NCI-H748 (cell line): ENCODE data around the gene GP1BB.
A peak's percentile ranks its signal among the peaks of the same experiment; 100 is the strongest.
"Not testable (repeated sequence)": the region's sequence is repeated elsewhere in the genome, so short reads cannot be mapped to it uniquely, and the experiment has no call there.

Experiments
- DNase-seq: peaks from one replicate; lab custom pipeline; 2025; ENCODE audit not compliant: unreplicated experiment; lab: John Stamatoyannopoulos, UW

Gene GP1BB

DNA sequence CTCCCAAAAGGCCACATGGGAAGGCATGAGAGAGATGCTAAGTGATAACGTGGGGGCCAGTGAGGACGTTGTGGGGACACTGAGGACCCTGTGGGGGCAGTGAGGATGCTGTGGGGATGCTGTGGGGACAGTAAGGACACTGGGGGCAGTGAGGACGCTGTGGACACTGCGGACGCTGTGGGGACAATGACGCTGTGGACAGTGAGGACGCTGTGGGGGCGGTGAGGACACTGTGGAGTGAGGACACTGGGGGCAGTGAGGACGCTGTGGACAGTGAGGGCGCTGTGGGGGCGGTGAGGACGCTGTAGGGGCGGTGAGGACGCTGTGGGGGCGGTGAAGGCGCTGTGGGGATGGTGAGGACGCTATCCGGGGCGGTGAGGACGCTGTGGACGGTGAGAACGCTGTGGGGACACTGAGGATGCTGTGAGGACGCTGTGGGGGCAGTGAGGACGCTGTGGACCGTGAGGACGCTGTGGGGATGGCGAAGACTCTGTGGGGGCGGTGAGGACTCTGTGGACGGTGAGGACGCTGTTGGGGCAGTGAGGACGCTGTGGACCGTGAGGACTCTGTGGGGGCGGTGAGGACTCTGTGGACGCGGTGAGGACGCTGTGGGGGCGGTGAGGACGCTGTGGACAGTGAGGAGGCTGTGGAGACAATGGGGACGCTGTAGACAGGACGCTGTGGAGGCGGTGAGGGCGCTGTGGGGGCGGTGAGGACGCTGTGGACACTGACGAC is 1.8 kb downstream of the GP1BB start:
- DNase-seq = no peak

DNA sequence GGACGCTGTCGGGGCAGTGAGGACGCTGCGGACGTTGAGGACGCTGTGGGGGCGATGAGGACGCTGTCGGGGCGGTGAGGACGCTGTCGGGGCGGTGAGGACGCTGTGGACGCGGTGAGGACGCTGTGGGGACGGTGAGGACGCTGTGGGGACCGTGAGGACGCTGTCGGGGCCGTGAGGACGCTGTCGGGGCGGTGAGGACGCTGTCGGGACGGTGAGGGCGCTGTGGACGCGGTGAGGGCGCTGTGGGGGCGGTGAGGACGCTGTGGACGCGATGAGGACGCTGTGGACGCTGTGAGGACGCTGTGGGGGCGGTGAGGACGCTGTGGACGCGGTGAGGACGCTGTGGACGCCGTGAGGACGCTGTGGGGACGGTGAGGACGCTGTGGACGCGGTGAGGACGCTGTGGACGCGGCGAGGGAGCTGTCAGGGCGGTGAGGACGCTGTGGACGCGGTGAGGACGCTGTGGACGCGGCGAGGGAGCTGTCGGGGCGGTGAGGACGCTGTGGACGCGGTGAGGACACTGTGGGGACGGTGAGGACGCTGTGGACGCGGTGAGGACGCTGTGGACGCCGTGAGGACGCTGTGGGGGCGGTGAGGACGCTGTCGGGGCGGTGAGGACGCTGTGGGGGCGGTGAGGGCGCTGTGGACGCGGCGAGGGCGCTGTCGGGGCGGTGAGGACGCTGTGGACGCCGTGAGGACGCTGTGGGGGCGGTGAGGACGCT is 2.9 kb downstream of the GP1BB start:
- DNase-seq = not testable (repeated sequence)

- no peak for DNase-seq
These were observed 4.2 kb downstream of the GP1BB start for GRCh38 chr22:19727310-19728150.

DNA sequence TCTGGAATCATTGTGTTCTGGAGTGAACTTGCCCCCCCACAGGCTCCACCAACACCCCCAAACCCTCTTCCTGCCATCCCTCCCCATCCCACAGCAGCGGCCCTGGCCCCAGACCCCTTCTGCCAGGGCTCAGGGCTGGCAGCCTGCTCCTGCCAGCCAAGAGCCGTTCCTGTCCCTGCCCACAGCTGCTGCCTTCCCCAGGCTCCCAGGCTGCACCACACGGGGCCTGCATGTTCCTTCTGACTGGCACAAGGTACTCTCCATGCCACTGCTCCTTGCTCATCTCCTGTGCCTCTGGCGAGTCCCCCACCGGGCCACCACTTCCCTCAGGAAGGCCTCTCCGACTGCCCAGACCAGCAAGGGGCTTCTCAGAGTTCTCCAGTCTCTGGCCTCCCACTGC is 4.9 kb downstream of the GP1BB start:
- no peak for DNase-seq

DNA sequence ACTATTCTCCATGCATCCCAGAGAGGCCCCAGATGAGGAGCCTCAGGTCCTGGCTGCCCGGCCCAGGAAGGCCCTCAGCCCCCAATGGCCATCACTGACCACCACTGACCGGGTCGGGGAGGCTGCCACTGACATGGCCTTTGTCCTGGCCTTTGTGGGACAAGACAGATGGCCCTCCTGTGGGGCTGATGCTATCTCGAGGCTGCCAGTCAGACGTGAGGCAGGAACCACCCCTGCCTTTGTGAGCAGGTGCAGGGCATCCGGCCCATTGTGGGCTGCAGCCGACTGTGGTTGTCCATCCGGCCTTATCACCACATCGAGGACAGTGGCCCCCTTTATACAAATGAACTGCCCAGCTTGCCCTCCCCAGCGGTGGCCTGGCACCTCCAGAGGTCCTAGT is 5.5 kb downstream of the GP1BB start:
- DNase-seq = no peak

- no peak for DNase-seq
These were observed 6.2 kb downstream of the GP1BB start for GRCh38 chr22:19729507-19729906.

DNA sequence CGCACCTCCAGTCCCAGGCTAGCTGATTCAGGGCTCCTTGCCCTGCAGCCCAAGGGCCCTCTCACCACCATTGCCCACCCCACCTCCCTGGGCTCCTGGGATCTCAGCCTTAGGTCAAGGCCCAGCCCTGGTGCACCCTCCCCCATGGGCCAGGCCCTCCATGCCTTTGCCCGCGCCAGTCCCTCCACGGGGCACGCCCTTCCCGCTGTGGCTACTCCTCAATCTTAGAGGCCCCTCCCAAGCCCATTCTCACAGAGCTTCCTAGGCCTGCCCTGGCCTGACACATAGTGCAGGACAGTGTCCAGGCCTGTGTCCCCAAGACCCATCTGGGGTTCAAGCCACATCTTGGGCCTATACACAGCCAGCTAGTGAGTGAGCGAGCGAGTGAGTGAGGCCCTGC is 6.9 kb downstream of the GP1BB start:
- DNase-seq = no peak

- DNase-seq = peak; percentile 67
These were observed 7.5 kb downstream of the GP1BB start for GRCh38 chr22:19730655-19731360.

DNA sequence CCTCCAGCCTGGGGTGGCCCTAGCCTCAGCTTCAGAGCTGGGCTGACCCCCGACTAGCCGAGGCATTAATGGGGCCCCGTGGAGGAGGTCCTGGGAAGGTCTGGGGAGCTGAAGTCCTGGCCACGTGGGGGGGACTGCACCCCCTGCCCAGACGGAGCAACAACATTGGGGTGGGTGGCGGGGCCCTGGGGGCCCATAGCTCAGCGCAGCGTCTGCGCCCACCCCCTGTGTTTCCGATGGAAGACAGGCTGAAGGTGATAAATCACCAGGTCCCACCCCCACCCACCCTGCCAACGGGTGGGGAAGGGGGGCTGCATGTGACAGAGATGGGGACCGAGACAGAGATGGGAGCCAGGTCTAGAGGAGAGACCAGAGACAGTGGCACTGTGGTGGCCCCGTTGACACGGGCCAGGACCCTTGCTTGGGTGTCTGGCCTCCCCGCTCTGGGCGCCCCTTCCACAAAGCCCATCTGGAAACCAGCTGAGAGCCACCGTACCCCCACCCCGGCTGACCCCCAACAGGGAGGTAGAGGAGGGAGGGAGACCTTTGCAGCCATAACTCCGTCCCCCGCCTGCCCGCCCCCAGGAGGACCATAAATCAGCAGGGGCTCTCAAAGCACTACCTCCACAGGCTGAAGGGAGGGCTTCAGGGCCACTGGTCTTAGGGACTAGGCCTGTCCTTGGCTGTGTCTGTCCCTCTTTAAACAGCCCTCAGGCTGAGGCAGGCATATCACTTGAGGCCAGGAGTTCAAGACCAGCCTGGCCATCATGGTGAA is 8.2 kb downstream of the GP1BB start:
- no peak for DNase-seq

DNA sequence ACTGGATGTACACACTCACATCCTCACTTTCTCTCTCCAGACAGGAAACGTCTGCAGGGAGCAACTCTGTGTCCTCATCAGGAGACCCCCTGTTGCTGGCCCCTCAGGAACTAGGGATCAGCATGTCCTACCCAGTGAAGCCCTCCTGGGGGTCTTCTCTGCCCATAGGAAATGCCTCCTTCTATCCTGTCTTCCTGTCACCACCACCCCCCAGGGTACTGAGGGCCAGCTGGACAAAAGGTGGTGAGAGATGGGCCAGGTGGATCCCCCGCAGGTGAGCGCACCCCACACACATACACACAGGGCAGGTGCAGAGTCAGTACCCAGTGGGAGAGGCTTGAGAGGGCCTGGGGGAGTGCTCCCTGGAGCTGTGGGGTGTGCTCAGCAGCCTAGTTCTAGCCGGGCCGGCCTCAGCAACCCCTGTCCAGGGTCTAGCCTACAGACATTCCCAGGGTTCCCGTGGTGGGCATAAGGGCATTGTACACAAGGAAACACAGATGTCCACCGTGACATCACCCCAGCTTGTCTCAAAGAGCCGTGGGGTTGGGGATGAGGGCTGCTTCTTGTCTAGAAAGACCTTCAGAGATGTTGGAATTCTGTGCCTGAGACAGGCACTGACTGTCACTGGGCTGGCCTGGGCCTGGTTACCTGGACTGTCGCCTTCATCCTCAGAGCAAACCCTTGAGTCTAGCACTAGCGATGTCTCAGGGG is 9.2 kb downstream of the GP1BB start:
- no peak for DNase-seq

GRCh38 chr22:19733755-19734154 is 10.4 kb downstream of the GP1BB start:
- DNase-seq = no peak

GRCh38 chr22:19734163-19734562 is 10.8 kb downstream of the GP1BB start:
- no peak for DNase-seq

- no peak for DNase-seq
These were observed 11.6 kb downstream of the GP1BB start for GRCh38 chr22:19734837-19735382.

DNA sequence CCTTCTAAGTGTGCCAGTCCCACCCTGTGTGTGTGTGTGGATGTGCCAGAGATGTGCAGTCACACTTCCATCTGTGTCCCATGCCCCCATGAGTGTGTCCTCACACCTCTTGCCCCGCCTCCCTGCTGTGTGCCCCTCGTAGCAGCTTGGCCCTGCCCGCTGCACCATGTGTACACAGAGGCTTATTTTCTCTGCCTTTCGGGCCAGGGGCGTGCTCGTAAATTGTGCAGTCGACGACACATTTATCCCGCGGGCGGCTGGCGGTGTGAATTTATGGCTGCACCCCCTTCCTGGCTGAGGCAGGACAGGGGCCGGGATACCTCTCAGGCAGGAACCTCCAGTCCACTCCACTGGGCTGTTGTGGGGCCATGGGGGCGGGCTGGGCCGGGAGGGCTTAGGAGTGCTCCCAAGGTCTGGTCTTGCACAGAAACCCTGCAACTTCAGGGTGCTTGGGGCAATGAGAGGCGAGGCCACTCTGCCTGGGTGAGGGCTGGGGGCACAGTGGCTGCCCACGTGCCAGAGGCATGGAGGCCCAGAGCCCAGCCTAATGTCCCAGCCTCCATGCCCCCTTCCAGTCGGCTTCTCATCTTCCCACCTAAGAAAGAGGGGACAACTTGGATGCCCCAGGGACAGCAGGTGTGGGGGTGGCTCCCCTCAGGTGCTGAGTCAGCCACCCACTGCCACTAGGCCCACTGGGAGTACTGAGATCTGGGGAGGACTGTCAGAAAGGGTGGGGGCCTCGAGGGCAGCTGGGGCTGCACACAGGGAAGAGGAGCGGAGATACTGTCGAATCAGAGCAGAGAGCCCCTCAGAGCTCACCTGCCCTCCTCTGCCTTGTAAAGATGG is 12.5 kb downstream of the GP1BB start:
- no peak for DNase-seq

DNA sequence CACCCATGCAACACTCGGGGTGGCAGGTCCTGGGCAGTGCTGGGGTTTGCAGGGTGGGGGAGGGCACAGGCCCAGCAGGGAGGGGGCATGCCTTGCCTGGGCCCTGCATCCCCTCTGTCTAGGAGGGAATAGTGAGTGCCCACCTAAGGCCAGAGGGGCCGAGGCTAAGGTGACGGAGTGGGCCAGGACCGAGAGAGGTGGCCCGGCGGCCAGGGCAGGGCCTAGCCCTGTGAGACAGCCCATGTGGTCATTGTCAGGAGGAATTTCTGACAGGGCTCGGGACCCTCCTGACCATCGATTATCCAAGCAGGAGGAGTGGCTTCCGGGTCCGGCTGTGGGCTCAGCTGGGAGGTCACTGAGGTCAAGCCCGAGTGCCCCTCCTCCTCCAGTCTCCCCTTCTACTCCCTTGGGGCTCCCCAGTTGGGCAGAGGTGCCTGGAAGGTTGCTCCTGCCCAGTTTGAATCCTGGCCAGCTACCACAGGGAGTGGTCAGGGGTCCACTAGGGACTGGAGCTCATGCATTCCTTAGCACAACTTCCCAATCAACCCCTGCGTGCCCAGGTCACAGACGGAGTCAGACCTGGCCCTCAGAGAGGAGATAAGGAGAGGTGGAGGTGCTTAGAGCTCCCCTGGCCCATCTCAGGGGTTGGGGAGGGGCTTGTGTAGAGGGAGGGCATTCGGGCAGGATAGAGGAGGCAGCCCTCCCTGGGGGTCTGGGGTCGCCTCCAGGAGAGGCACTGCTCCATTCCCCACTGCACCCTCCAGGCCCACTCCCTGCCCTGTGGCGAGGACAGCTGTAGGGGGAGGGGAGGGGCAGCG is 14.7 kb downstream of the GP1BB start:
- no peak for DNase-seq

GRCh38 chr22:19738664-19739447 is 15.5 kb downstream of the GP1BB start:
- DNase-seq = no peak

DNA sequence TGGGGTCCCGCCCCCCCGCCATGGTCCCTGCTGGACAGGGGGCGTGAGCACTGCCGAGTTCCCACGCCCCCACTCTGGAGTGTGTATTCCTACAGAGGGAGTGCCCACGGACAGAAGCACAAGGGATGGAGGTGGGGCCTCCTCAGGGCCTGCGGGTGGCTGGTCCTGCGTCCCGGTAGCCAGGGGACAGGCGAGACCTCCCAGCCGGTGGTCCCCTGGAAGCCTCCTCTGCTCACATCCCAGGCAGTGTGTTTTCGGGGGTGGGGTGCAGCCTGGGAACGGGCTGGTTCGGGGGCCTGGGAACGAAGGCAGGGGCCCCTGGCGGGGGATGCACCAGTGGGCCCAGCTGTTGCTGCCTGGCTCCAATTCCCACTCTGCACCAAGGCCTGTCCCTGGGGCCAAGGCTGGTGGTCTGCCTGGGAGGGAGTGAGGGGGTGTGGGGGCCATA is 16.1 kb downstream of the GP1BB start:
- DNase-seq = no peak
